Measurements from ENCODE around the gene ARHGAP28. TPM values are rescaled to one million over a fixed set of nuclear protein-coding genes. Genes with fewer than 3 reads are reported as not detected.

Gene ARHGAP28
- total RNA-seq, 1 donor from 2014 or later, result 104 TPM

DNA sequence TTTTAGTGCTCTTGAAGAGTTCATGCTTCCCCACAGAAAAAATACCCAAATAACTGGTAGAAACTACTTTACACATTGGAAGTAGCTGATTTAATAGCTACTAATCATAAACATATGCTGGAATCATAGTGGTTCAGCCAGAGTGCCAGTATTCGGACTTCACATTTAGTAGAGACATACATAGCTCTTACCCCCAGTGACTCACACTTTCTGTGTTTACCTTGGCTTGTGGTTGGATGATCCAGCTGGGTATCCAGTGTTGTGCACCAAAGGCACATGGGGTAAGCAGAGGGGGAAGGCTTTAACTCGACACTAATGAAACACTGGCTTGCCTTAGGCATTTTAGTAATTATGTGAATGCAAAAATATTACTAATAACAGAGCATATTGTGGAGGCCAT, 18.1 kb downstream of the ARHGAP28 start:
- peaks cover 26% of the 10 kb centered on the region for H3K4me1 Mint-ChIP-seq (ENCODE audit: unreplicated experiment)
- H3K27me3 Mint-ChIP-seq, result peaks cover under 1% of the 10 kb centered on the region
- peaks cover 26% of the 10 kb centered on the region for H3K36me3 Mint-ChIP-seq
- H3K27ac Mint-ChIP-seq, result no peak overlapping the region
- TF ChIP-seq, protein P1, sequence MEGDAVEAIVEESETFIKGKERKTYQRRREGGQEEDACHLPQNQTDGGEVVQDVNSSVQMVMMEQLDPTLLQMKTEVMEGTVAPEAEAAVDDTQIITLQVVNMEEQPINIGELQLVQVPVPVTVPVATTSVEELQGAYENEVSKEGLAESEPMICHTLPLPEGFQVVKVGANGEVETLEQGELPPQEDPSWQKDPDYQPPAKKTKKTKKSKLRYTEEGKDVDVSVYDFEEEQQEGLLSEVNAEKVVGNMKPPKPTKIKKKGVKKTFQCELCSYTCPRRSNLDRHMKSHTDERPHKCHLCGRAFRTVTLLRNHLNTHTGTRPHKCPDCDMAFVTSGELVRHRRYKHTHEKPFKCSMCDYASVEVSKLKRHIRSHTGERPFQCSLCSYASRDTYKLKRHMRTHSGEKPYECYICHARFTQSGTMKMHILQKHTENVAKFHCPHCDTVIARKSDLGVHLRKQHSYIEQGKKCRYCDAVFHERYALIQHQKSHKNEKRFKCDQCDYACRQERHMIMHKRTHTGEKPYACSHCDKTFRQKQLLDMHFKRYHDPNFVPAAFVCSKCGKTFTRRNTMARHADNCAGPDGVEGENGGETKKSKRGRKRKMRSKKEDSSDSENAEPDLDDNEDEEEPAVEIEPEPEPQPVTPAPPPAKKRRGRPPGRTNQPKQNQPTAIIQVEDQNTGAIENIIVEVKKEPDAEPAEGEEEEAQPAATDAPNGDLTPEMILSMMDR (conservative IDR thresholded peaks at IDR 0.05), result no peak
- no peak for DNase-seq (ENCODE audit: extremely low spot score, unreplicated experiment)
- H3K4me3 Mint-ChIP-seq, result no peak overlapping the region
- no peaks in the 10 kb centered on the region for H3K9me3 Mint-ChIP-seq

DNA sequence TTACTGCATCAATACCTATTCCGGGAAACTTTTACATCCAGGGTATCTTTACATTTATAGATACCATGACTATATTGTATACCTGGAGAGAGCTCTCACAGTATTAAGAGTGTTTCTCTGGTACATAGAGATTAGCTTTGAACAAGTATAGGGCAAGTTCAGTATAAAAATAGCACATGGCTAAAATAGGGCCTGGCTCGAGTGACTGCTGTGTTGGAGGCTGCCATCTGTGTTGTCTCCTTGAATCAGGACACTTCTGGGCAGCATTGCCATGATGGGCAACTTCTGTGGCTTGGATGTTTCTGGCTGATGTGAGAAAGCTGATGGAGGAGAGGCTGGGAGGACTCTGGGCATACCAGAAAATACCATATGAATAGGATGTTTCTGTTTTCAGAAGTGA, 18.7 kb downstream of the ARHGAP28 start:
- no peak overlapping the region for H3K4me3 Mint-ChIP-seq
- DNase-seq (ENCODE audit: extremely low spot score, unreplicated experiment), result no peak
- H3K4me1 Mint-ChIP-seq (ENCODE audit: unreplicated experiment), result peaks cover 28% of the 10 kb centered on the region
- H3K27me3 Mint-ChIP-seq, result no peaks in the 10 kb centered on the region
- peaks cover 24% of the 10 kb centered on the region for H3K36me3 Mint-ChIP-seq
- no peak overlapping the region for H3K27ac Mint-ChIP-seq
- H3K9me3 Mint-ChIP-seq, result no peaks in the 10 kb centered on the region
- TF ChIP-seq, protein P1 (conservative IDR thresholded peaks at IDR 0.05), result no peak

DNA sequence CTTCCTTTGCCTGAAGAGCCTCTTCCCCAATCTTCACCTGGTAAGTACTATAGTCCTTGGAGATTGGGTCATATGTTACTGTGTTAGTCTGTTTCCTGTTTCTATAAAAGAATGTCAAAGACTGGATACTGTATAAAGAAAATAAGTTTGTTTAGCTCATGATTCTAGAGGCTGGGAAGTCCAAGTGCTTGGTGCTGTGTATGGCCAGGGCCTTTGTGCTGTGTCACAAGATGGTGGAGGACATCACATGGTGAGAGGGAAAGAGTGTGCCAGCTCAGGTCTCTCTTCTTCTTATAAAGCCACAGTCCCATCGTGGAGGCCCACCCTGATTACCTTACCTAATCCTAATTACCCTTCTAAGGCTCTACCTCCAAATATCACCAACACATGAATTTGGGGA, 20.9 kb downstream of the ARHGAP28 start:
- Mint-ChIP-seq H3K4me1 (ENCODE audit: unreplicated experiment) (peaks cover 28% of the 10 kb centered on the region), H3K27me3 (no peaks in the 10 kb centered on the region), H3K36me3 (peaks cover 24% of the 10 kb centered on the region), H3K9me3 (no peaks in the 10 kb centered on the region), H3K27ac (no peak overlapping the region), H3K4me3 (no peak overlapping the region)
- no peak for DNase-seq (ENCODE audit: extremely low spot score, unreplicated experiment)
- TF ChIP-seq, protein P1 (conservative IDR thresholded peaks at IDR 0.05), result no peak

DNA sequence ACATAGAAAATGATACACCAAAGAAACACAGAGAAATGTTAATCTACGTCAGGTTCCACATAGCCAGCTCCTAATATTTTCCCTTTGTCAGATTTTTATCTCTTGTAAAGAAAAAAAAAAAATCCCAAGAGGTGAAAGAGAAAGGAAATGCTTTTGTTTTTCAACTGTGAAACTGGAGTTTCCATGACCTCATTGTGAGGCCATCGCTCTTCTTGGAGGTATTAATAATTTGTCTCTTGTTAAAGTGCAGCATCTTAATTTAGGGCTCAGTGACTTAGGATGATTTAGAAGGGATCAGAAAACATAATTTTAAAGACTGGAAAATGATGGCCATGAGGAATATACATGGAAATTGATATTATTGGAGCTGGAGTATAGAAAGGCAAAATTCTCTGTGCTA, 21.7 kb downstream of the ARHGAP28 start:
- Mint-ChIP-seq H3K4me3 (peak overlapping the region; percentile 12), H3K36me3 (peaks cover 22% of the 10 kb centered on the region), H3K9me3 (no peaks in the 10 kb centered on the region), H3K27me3 (no peaks in the 10 kb centered on the region), H3K27ac (peak overlapping the region; percentile 75), H3K4me1 (ENCODE audit: unreplicated experiment) (peaks cover 25% of the 10 kb centered on the region)
- TF ChIP-seq, protein P1 (conservative IDR thresholded peaks at IDR 0.05), result no peak
- DNase-seq (ENCODE audit: extremely low spot score, unreplicated experiment), result no peak

DNA sequence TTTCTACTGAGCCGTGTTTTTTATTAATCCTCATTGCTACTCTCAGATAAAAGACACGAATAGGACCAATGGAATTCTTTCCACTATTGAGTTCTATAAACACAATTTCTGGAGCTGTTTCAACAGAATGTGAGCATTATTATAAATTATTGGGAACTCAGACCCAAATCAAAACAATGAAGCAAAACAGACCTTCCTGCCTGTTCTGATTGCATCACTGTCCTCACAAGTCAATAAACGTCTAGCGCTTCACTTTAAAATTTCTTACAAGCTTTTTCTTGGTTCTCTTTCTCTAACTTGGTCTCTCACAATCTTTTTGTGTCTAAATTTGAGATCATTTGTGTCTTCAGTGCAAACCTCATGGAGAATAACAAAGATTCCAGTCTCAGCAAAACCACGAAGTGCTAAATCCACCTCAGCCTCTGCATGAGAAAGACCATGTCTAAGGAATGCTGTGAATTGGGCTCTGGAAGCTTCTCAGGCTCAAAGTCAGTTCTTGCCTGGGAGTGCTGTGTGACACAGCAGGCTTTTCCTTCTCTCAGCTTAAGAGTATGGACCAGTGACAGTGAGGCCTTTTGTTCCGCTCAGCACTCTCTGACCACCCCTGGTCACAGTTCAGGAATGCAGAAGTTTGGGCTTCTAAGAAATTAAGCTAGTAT, 22.8 kb downstream of the ARHGAP28 start:
- peak overlapping the region; percentile 54 for H3K27ac Mint-ChIP-seq
- H3K9me3 Mint-ChIP-seq, result no peaks in the 10 kb centered on the region
- peaks cover 14% of the 10 kb centered on the region for H3K36me3 Mint-ChIP-seq
- TF ChIP-seq, protein P1 (conservative IDR thresholded peaks at IDR 0.05), result no peak
- peak overlapping the region; percentile 23 for H3K4me3 Mint-ChIP-seq
- peaks cover 31% of the 10 kb centered on the region for H3K4me1 Mint-ChIP-seq (ENCODE audit: unreplicated experiment)
- no peak for DNase-seq (ENCODE audit: extremely low spot score, unreplicated experiment)
- H3K27me3 Mint-ChIP-seq, result no peaks in the 10 kb centered on the region
